HG02798 (cell line): Measurements from ENCODE around the gene MSI2.

ENCODE experiments used
- ATAC-seq: cut with Tn5 transposase; IDR thresholded peaks from one replicate; pipeline ENCODE4 v1.9.1; 2021; ENCODE audit warnings: mild to moderate bottlenecking; ENCODE audit not compliant: unreplicated experiment, poor library complexity

Gene MSI2

GRCh38 chr17:57332501-57332900 lies 76.2 kb downstream of the MSI2 start:
- ATAC-seq, result no peak

- ATAC-seq, result no peak
Observed at GRCh38 chr17:57335195-57335792, 79.0 kb downstream of the MSI2 start.

DNA sequence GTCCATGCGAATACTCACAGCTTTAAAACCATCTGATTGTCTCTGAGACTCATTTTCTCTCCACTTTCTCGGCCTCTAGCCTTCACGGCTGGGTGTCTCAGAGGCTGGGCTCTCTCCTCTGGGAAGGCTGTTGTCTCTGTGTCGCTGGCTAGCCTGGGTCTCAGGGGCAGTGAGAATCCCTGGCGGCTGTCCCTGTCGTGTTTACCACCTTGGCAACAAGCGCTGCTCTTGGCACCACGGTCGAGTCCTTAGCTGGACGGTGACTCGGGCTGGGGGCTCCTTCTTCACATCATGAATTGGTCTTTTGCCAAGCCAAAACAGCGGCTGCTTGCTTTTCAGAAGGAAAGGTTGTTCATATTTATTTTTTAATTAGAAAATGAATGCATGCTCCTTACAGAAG lies 81.1 kb downstream of the MSI2 start:
- ATAC-seq, result no peak

DNA sequence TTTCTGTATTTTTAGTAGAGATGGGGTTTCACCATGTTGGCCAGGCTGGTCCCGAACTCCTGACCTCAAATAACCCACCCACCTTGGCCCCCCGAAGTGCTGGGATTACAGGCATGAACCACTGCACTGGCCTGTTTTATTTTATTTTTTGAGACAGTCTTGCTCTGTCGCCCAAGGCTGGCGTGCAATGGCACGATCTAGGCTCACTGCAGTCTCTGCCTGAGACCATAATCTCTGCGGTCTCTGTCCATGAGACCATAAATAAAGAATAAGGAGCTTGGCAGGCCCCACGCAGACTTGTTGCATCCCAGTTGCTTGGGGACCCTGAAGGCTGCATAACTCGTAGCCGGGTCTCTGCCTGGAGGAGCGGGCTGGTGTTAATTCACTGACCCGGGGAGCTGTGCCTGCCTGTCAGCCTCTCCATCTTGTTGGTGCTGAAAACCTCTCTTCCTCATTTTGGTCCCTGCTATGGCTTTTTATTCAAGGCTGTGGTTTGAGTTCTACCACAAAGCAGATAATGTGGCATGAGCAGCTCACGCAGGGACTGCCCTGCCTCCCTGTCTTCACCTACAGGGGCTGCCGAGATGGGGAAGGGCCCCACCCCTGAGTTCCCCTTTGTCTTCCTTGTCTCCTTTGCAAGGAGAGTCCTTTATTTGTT lies 82.1 kb downstream of the MSI2 start:
- peak; percentile 81 for ATAC-seq

DNA sequence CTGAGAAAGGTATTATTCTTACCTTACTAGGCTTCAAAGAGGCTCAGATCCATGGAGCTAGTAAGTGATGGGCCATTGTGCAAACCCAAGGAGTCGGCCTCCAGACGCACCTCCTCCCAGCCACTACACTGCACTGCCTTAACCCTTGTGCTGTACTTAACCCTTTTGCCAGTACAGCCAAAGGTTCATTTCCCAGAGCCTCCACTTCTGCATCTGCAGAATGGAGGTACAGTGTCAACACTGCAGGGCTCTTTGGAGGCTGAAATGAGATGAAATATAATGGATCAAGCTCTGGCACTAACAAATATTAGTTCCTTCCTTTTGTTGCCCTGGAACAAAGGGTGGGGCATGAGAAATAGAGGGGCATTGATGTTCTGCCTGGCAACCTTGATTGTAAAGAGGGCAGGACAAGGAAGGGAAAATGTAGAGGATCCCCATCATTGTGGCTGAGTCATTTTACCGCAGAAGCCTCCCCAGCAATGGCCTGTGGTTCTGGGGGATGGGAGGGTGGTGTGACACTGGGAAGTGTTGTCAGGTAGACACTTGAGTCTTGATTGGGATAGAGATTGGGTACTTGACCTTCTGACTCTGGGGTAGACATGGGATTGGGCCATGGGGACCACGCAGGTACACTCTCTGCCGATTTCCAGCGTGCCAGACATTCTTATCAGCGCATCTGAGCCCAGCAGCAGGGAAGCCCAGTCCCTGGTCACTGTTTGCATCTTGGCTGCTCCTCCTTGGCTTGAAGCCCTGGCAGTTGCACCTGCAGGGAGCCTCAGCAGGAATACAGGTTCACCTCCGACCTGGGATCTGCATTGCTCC lies 84.0 kb downstream of the MSI2 start:
- no peak for ATAC-seq

DNA sequence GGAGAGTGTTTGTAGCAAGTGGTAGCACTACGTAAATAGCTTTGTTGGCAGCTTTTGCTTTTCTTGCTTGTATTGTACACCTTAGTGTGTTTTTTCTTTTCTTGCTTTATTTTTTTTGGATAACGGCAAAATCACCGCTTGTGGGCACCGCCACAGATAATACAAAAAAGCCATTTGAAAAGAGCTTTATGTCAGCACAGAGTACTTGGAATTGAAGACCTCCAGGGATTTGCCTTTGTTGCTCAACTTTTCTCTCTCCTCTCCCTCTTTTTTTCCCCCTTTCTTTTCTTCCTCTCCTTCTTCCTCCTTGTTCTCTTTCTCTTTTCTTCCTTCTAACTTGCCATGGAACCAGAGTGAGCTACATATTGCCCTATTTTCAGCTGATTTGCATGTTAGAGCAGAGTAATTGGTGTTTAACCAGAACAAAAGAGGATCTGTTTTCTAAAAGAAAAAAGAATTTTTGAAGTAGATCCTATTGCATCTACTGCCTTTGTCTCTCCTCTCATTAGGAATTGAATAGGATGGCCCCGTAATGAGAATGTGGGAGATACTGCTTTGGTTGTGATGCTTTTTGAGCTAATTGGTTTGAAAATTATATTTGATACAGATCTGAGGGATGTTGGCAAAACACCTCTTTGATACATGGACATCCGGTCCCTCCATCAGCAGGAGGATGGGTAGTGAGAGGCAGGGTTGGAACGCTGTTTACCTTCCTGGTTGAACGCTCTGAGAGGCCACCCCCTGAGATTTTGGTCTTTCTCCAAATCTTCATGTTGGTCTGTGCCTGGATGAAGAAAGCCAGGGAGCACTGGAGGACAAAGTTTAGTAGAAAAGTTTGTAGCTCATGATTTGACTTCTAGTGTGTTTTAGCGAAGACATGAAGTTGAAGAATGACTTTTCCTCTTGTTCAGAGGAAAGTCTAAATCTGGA lies 85.6 kb downstream of the MSI2 start:
- ATAC-seq, result no peak

- no peak for ATAC-seq
Observed at GRCh38 chr17:57342963-57343589, 86.8 kb downstream of the MSI2 start.

- no peak for ATAC-seq
Observed at GRCh38 chr17:57343717-57344116, 87.4 kb downstream of the MSI2 start.

DNA sequence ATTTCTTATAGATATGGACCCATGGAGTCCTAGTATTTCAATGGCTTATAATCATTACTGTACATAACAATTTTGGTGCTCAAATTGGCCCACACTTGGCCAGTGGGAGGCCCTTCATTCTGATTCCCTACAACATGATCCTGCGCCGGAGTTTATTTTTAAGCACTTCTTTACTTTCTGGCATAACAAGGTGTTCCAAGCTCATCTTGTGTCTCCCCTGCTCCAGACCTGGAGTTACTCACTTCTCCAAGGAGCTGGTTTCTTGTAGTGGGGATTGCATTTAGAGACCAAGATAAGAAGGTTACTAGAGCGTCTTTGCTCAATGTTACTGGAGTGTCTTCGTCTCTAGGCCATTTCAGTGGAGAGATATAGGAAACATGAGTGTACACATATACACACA lies 87.9 kb downstream of the MSI2 start:
- ATAC-seq, result no peak

DNA sequence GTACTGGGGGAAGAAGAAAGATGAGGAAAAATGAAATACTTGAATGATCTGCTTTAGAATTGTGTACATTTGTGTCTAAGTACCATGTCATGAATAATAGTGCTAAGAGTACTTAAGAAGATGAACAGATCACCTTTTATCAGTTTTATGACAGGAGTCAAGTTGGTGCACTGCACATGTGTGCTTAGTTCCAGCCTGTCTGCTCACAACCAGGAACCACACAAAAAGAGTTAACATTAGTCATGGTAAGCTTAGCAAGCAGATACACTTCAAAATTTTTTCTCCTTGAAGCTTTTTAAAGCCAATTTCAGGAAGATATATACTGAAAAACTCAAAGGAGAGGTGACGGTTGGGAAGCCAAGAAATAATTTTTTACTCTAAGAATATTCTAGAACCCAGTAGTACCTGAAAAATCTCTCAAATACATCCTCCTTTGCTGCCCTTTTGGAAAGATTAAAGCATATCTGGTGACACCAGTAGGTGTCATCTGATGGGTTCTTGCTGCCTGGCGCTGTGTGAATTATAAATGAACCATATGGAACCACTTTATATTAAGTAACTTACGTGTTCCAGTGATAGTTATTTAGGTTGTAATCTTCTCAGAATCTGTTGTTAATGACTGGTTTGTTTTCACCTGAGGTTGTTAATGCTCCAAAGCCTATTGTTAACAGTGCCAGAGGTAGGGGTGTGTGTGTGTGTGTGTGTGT lies 93.4 kb downstream of the MSI2 start:
- ATAC-seq, result no peak

DNA sequence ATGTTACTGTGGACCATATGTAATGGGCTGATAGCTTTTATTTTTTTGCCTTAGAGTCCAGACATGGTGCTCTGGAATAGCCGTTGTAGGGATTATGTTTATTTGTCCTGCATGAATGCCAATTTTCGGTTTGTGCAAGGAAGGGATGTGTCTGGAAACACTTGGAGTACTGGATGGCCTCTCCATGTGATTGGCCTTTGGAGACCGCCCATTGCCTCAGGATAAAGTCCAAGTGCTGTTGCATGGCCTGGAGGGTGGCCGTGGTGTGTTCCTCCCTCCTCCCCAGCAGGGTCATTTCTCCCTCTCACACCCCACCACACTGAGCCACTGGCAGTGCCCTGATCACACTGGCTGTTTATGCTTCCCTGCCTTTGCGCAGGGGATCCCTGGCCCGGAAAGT lies 93.9 kb downstream of the MSI2 start:
- no peak for ATAC-seq

- no peak for ATAC-seq
Observed at GRCh38 chr17:57352665-57353175, 96.4 kb downstream of the MSI2 start.

DNA sequence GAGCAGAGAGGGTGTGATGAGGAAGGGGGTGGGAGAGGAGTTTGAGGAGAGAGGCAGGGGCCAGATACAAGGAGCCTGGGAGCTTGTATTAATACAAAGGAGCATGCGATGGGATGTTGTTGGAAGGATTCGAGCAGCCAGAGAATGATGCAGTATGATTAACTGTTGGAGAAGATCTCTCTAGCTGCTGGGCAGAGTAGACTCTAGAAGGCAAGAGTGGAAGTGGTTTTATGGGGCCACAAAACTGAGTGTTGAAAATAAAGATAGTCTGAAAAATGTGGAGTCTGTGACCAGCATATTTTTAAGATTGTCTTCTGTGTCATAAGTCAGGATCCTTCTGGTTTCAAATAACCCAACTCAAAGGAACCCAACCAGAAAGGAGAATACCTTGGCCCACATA lies 98.3 kb downstream of the MSI2 start:
- ATAC-seq, result no peak

DNA sequence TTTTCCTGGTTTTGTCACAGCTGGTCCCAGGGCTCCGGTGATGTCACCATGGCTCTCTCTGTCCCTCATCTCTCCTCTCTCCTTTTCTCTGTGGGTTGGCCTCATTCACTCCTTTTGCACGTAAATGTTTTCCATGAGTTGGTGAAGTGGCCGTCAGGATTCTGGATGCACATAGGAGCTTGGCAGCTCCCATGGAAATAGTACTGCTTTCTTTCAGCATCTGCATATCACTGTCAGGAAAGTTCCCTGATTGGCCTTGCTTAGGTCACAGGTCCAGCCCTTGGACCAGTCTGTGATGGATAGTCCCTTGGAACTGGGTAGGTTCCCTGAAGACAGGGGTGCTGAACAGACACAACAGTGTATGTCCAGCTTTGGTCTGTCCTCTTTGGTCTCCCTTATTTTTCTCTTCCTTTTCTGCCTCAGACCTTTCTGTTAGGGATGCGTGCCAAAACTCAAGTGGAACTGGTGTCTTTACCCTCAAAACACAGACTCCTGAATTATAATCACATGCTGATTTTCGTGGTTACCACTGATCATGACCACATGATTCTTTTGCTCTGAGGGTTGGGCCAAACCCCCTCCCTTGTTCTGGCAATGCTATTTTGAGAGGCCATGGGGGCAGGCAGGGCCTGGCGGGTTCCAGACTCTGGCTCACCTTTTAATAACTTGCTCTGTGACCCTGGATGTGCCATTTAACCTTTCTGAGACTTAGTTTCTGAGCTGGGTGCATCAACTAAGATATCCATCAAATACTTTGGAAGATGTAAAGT lies 99.0 kb downstream of the MSI2 start:
- ATAC-seq, result no peak

DNA sequence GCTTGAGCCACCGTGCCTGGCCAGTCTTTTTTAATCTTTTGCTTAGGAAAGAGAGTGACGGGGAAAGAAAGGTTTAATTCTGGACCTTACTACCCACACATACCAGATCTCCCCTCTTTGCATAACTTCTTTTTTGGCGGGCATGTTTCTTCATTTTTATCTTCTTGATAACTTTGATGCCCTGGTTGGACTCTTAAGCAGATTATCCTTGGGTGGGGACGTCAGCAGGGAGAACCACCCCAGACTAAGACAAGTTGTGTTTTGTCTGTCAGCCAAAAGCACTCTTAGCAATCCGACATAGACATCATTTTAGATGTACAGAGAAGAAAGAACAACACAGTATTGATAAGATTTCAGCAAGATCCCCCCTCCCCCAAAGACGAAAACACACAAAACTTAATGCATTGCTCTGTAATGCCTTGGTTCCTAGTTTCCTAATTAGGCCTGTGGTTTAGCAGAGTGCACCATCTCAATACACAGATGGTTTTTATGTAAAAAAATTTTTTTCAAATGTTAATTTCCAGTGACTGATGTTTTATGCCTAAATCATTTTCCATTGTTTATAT lies 99.9 kb downstream of the MSI2 start:
- ATAC-seq, result peak; percentile 32

DNA sequence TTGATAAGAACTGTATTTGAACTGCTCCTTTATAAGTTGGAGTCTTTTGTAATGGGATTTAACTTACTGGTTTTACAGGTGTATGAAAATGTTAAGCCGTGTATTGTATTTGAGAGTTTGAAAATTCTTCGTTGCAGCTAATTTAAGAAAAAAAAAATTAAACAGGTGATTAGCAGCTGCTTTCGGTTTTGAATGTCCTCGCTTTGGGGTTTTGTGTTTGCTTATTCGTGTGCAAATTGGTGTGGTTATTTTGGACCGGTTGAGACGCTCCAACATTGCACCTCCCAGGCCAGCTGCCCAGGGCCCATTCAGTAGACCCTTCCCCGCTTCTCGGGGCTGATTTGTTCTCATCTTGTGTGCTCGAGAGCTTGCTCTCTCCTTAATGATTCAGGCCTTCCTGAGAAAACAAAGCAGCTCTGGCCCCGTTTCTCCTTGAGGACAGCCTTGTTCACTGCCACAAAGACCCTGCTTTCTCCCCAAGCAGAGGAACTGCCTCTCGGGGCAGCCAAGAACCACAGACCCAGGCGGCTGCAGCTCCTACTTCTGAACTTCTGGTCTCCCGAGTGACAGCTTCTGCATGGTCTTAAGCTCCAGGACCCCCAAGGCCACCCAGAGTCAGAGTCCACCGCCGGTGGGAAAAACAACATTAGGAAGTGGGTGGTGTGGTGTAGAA lies 100.5 kb downstream of the MSI2 start:
- peak; percentile 61 for ATAC-seq

- ATAC-seq, result peak; percentile 50
Observed at GRCh38 chr17:57357392-57357784, 101.1 kb downstream of the MSI2 start.
